HG02759 (cell line): ENCODE data around the gene MRNIP.
"Not testable (repeated sequence)": the region's sequence is repeated elsewhere in the genome, so short reads cannot be mapped to it uniquely, and the experiment has no call there.

Experiments
- ATAC-seq: cut with Tn5 transposase; IDR thresholded peaks from one replicate; pipeline ENCODE4 v1.9.1; 2021; ENCODE audit warnings: mild to moderate bottlenecking, moderate library complexity; ENCODE audit not compliant: unreplicated experiment

Gene MRNIP

DNA sequence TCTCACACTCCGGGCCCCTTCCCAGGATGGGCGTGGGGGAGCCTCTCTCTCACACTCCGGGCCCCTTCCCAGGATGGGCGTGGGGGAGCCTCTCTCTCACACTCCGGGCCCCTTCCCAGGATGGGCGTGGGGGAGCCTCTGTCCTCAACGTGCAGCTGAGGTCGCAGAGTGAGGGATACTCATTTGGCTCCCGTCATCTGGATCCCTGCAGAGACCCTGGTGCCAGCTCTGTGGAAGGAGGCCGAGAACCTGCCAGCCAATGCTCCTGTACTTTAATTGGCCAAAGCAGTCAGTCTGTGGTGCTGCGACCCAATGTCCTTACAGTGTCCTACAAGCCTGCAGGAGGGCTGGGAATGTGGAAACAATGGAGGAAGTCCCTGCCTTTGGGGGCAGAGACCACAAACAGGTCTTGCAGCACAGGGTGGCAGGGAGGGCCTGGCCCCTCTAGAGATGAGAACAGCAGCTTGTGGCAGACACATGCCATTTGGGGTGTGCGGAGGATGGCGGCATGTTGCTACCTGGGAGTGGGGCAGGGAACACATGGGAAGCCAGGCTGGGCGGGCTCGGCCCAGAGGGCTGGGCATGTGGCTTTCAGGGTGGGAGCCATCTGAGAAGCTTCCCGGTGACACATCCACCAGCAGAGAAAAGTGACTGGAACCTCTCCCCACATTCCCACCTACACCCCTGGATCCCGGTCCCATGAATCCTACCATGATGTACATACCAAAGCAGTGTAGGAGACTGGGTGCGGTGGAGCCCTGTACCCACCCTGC lies 13.6 kb upstream of the MRNIP start:
- no peak for ATAC-seq

DNA sequence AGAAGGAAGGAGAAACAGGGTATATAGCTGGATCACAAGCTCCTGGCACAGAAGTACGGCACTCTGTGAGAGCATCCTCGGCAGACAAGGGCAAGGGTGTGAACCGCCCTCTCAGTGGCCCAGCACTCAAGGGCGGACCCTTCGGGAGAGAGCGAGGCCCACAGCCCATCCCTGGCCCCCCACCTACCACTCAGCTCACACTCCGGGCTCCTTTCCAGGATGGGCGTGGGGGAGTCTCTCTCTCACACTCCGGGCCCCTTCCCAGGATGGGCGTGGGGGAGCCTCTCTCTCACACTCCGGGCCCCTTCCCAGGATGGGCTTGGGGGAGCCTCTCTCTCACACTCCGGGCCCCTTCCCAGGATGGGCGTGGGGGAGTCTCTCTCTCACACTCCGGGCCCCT lies 12.9 kb upstream of the MRNIP start:
- not testable (repeated sequence) for ATAC-seq

DNA sequence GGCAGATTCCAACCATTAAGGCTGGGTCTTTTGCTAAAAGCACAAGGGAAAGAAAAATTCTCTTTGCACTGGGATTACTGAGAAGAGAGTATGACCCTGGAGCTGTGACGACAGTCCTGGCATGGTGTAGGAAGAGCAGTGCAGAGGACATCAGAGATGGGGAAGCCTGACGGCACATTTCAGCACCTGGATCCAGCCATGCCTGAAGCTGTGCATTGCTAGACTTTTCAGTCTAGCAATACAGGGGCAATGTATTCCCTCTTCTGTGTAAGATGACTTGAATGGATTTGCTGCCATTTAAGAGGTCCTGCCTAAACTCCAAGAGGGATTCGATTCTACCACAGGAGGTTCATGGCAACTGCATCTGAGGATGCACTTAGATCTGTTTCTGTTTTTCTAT lies 12.3 kb upstream of the MRNIP start:
- no peak for ATAC-seq

DNA sequence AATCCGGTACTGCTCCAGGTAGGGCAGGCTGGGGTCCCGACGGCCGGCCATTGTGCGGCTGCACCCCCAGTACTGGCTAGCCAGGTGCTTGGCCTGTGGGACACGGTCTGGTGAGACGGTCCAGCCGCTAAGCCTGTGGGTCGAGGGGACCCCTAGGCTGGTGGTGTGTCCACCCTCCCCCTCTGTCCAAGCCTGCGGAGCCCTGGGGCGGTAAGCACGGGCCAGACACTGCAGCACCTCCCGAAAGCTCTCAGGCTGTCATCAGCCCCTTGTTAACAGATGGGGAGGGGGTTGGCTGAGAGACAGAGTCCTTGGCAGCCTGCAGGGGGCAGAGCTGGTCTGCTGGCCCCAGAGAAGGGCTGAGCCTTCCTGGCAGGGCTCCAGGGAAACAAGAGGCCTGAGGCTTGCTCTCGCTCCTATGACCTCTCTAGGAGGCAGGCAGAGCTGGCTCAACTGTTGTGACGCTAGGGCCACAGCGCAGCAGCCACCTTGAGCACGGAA lies 11.8 kb upstream of the MRNIP start:
- no peak for ATAC-seq

DNA sequence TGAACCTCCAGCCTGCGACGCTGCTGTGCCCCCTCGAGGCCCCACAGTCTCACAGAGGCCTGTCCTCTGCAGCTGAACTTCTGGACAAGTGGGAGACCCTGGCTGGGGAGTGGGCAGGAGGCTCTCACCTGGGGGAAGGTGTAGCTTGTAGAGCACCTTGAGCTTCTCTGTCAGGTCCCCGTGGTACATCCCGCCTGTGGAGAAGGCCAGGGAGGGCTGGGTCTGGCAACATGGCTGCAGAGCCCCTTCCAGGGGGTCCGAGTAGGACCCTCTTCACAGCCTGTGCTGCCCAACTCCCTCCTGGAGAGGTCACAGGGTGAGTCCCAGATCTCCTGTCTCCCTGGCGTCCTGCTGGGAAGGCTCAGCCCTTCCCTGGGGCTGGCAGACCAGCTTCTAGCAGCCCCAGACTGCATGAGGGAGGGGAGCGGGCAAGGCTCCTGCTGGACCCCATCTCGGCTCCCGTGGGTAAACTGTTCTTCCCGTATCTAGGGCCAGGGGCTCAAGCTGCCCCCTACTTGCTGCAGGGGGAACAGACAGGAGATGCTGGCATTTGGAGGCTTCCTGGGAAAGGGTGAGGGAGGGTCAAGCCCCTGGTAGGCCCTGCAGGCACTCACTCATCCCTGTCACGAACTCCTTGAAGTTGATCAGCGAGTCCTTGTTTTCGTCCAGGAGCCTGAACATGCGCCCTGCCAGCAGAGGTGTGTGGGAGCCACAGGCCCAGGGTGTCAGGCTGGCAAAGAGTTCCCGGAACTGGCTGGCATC lies 11.2 kb upstream of the MRNIP start:
- ATAC-seq, result no peak

DNA sequence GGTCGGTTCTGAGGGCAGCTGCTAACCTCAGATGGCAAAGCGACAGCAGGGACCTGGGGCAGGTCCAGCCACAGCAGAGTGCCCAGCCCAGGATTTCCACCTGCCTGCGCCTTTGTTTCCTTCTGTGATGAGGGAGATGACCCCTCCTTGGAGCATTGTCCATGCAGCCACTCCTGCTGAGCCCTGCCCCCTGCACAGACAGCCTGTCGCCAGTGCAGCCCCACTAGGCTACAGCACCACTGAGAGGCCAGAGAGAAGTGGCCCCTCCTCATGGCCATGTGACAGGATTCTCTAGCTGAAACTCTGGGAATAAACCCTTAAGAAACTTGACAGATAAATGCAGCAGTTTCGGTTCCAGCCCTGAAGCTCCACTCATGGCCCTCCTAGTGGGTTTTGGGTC lies 10.5 kb upstream of the MRNIP start:
- no peak for ATAC-seq

DNA sequence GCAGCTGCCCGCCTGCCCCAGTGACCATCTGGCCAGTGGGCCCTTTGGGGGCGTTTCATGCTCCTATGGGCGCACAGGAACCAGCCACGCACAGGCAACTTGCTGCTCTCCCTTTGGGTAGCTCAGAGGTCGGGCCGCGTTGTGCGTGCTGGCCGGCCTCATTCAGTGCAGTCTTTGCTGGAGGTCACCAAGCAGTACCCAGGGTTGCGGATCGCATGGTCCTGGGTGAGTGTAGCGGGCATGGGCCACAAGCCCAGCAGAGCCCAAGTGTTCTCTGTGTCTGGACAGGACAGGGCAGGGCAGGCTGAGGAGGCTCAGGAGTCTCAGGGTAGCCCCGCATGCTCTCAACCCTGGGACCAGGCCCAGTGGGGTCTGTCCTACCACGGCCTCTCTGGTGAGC lies 9.9 kb upstream of the MRNIP start:
- ATAC-seq, result no peak

DNA sequence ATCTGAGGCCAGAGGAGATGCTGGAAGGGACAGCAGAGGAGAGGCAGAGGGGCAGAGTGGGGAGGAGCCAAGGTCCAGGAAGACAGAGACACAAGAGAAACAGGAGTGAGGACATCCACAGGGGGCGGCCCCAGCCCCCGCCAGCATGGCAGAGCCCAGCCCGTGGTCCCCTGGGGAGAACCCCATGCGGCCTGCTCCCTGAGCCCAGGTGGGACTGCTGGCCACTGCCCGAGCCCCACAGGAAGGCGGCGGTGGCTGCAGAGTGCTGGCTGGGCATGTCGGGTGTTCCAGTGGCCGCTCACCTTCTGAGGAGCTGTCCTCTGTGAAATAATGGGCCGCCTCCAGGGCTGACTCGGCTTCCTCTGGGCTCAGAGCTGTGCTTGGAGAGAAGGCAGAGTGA lies 8.9 kb upstream of the MRNIP start:
- ATAC-seq, result no peak

DNA sequence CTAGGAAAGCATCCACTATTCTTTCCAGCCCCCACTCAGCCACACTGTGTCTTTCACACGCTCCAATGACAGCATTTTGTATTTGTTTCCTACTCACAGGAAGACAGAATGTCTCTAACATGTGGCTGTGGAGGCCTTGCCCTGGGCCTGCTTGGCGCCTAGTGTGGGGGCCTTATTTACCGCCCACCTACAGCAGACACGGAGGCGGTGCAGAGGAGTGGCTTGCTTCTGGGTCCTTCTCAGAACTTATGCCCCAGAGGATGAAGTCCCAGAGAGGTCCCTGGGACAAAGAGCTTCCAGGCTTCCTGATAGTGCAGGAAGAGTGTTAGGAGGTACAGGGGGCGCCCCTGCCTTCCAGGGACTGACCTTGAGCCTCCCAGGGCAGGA lies 8.5 kb upstream of the MRNIP start:
- no peak for ATAC-seq

DNA sequence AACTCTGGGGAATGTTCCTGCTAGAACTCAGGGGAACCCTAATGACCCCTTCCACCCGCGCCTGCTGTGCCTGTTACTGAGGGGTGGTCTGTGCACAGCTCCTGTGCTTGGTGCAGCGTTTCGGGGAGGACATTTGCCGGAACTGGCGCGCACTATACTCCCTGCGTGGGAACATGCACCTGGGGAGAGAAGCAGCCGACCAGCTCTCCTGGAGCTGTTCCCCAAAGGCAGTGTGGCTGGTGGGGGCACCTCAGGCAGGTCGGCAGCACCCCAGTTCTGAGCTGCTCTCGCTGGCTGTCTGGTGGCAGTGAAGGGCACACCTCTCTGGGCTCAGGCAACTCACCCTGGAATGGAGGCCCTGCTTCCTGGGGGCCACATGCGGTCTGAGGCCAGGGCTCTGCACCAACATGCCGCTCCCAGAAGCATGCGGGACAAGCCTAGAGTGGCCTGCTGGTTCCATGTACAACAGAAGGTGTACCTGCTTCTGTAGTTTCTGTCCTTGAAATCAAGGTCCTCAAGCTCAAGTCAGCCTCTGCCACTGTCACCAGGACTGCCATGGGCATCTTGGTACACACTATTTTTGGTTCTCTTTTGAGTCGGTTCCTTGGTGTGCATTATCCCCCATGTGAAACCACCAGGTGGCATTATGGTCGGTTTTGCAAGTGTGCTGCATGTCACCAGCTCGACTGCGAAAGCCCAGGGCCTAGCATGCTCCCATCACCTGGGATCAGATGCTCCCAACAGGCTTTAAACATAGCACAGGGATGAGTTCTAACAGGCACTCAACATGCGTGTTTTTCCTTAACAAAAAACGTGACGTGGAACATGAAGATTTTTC lies 7.8 kb upstream of the MRNIP start:
- no peak for ATAC-seq

DNA sequence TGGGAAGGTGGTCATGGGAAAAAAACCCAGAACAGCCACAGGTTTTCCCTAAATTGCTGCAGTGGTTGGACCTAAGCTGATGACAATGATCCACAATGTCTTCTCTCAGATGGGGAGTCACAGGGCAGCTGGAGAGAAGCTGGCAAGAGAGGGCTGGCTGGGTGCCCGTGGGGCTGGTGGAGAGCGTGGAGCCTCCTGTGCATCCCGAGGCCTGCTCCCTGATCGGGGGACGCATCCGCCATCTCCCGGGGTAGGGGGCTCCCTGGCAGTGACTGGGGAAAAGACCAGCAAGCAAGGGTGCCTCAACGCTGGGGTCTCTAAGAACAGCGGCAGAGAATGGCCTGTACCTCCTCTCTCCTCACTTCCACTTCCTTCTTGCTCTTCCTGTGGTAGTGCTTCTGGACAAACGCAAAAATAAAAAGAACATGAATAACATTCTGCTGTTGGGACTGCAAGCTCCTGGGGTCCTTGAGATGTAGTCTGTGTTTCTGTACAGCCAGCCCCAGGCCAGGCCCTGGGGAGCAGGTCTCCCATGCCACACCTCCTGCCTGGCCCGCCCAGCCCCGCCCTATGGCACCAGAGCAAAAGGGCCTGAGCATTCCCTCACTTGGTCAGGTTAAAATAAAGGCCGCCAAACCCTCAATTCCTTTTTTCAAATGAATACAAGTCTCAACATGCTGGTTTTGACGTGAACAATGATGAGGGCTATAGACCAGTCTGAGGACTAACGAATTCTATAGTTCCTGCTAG lies 7.0 kb upstream of the MRNIP start:
- ATAC-seq, result no peak

DNA sequence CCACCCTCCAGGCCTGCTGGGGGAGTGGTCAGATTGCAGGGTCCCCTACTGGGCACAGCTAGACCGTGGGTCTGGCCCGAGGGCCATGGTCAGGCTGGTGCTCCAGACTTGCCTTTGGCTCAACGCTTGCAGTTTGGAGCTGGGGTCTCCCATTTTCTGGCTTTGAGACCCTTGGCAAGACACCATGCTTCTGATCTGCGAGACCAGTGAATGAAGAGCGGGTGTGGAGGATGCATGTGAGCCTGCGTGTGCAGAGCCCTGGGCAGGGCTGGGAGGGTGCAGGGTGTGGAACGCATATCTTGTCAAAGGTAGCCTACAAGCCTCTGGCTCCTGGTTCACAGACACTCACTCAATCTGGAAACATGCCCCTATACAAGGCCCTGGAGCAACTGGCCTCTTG lies 6.1 kb upstream of the MRNIP start:
- ATAC-seq, result no peak

DNA sequence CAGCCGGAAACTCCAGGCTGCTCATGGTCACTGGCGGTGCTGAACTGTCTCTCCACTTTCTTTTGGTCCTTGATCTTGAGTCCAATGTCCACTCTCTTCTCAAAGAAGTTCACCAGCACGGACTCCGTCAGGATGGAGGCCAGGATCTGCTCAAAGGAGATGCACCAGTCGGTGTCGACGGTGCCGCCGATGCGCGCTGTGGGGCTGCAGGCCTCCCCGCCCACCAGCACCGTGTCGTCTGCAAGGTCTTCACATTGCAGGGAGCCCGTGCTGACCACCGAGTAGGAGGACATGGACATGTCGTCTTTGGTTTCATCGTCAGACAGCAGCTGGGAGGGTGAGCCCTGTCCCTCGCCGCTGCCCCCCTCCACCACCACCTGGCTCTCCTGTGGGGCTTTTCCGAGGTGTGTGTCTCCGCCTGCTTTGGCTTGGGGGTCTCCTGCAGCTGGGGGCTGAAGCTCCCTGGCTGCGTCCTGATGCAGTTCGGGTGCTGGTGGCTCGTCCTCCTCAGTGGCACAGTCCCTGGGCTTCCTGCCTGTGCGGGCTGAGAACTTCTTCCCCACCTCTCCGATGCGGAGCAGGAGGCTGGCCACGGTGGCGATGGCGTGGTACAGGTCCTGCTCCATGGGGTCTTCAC lies 5.0 kb upstream of the MRNIP start:
- ATAC-seq, result no peak

DNA sequence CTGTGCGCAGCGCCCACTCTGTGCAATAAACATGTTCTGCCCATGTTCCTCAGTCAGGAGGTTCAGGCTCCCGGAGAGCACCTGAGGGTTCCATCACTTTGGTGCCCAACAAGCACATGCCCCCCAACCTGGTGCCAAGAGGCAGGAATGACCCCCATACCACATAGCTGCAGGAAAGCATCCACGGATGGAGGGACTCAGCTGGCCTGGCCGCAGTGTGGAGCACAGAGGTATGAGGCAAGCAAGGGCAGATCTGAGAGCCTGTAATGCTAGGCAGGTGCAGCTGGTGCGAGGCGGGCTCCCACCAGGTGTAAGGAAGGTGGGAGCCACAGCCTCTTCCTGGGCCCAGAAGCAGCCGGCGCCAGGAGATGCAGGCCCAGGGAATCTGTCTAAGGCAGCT lies 4.3 kb upstream of the MRNIP start:
- ATAC-seq, result no peak

DNA sequence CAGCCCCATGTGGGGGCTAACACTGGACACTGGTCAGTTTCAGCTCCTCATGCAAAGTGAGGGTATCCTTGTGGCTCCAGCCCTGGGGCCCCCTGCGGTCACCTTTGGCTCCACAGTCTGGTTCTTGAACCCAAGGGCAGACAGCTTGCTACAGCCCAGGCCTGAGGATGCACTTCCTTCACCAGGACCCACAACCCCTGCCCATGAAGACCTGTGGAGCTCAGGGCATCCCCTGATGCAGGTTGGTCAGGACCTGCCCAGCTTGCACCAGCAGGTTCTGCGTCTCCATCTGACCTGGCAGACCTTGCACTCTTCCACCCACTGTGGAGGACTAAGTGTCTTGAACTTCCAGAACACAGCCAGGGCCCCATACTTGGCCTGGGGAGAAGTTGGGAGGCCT lies 3.7 kb upstream of the MRNIP start:
- ATAC-seq, result no peak

DNA sequence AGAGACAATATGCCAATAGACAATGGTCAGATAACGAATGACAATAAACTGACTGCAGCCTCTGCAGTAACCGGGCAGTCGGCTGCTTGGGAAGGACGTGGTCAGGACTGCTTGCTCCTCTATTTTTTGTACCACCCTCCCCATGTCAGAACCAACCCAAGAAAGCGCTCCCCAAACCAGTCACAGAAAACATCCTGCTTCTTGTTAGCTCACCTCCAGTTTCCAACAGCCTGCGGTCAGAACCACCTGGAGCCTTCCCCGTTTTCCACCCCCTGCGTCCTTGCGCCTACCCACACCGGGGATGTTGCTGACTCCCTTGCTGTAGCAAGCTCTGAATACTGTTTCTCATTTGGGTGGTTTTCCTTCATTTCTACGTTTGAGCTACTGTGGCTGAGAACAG lies 1.7 kb upstream of the MRNIP start:
- no peak for ATAC-seq

DNA sequence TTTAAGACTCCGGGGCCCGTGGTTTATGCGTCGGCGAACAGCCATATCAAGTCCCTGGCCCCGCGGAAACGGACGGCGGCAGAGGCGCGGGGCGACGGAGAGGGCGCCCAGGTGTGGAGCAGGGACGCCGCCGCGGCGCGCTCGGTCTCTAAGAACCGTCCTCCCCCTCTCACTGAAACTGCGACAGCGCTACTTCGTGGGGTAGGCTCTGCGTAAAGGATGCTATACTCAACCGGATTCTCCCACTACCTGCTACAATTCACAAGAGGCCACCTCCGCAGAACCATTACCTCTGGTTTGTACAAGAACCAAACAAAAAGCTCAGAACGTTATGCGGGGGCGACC lies 404 bp downstream of the MRNIP start:
- peak; percentile 46 for ATAC-seq

DNA sequence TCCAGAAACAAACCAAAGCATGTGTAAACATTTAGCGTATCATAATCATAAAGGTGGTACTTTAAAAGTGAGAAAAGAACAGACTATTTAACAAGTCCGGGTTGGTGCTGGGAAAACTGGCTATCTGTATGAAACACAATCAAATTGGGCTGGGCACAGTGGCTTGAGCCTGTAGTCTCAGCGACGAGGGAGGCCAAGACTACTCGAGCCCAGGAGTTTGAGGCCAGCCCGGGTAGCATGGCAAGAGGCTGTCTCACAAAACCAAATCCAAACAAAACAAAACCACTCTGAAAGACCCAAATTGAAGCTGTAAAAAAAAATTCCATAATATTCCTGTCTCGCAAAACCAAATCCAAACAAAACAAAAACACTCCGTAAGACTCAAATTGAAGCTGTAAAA lies 4.3 kb downstream of the MRNIP start:
- ATAC-seq, result no peak

DNA sequence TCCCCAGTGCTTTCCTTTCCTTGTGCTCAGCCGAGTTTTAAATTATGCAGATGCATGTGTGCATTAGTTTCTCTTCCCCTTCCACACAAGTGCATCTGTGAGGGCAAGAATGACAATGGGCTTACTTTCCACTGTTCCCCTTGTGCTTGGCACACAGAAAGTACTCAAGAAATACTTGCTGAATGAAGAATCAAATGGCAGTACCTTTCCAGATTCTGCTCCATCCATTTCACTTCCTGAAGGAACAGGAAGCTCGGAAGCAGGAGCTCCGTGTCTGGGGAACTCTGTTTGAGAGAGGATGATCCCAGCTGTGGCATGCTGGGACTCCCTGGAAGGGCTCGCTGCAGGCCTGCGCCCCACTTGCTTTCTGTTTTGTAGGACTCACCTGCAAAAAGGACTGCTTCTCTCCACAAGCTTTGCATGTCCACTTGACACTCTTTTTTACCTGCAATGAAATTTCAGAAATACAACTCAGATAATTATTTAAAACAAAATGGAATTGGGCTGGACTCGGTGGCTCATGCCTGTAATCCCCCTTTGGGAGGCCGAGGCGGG lies 5.5 kb downstream of the MRNIP start:
- peak; percentile 87 for ATAC-seq

DNA sequence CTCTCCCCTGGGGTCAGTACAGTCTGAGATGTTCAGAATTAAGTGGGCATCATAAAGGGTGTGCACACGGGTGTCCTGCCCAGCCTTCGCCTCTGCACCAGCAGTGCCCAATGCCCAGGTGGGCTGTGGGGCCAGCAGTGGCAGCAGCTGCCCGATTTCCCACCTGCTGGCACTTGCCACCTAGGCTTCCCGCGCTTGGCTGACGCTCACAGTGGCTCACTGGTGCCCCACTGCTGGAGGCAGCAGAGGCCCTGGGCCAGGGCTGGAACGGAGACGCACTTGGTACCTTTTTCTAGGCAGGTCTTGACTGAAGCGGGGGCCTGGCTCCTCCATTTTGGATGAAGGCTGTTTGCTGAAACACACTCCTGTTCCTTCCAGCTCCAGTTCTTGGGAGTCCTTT lies 17.0 kb downstream of the MRNIP start:
- no peak for ATAC-seq
